ENCODE results near the gene ZPBP. TPM values are rescaled to one million over a fixed set of nuclear protein-coding genes. Genes with fewer than 3 reads are reported as not detected.

ZPBP gene
- total RNA-seq, 1 donor from 2014 or later: not detected

Other genes with a start within 250 kb of the ZPBP start
- gene IKZF1, start 211.5 kb upstream of the ZPBP start, total RNA-seq: 20.1 TPM